ENCODE measurements around the gene PDE10A.

PDE10A gene

DNA sequence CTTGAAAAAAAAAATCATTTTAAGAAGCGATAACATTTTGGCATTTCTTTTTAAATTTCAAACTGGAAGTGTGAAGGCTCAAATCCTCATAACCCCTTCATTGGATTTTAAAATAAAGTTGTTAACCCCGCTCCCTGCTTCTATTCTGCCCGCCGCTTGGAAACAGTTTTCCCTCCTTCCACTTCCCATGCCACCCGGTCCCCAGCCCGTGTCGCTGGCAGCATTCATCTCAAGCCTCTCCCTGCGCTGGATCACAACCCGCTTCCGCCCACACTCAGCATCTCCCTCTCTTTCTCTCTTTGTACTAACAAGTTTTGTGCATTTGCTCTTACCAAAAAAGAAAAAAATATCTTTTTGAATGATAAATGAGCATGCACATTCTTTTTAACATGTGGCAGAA is 15.4 kb upstream of the PDE10A start:
- DNase-seq (ENCODE audit: low read depth), result no peak

DNA sequence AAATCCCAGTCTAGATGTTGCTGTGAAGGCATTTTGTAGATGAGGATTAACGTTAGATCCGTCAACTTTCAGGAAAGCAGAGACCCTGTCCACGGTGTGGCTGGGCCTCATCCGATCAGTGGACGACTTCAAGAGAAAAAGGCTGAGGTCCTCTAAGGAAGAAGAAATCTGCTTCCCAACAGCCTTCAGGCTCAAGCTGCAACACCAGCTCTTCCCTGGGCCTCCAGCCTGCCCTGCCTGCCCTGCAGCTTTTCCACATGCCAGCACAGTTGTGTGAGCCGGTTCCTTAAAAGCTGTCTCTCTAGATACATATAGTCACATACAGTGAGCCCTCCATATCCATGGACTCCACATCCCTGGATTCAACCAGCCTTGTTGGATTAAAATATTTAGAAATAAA is 14.1 kb upstream of the PDE10A start:
- DNase-seq (ENCODE audit: low read depth), result no peak

DNA sequence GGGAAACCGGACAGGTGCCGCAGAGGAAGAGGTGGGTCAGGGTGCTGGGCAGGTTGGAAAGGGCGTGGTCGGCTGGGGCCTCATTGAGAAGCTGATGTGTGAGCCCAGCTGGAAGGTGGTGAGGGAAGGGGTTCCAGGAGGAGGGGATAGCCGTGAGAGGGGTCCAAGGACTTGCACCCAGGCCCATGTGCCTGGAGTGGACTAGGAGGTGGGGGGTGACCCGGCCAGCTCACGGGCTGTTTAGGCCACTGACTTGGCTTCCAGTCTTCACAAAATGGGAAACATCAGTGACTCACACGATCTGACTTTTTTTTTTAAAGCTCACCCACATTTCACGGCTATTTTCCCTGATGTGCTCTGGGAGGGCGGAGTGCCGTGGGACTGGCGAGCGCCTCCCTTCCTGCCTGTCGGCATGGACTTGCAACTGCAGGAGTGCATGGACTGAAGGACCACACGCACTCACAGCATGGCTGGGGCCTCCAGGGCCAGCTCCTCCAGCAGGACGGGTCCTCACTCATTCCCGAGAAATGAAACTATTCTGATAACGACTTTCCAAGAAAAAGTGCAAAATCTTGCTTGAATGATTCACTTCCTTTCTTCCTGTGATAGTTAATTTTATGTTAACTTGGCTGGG is 13.5 kb upstream of the PDE10A start:
- DNase-seq (ENCODE audit: low read depth), result no peak

- no peak for DNase-seq (ENCODE audit: low read depth)
These were observed 12.1 kb upstream of the PDE10A start for GRCh38 chr6:165675120-165675519.

DNA sequence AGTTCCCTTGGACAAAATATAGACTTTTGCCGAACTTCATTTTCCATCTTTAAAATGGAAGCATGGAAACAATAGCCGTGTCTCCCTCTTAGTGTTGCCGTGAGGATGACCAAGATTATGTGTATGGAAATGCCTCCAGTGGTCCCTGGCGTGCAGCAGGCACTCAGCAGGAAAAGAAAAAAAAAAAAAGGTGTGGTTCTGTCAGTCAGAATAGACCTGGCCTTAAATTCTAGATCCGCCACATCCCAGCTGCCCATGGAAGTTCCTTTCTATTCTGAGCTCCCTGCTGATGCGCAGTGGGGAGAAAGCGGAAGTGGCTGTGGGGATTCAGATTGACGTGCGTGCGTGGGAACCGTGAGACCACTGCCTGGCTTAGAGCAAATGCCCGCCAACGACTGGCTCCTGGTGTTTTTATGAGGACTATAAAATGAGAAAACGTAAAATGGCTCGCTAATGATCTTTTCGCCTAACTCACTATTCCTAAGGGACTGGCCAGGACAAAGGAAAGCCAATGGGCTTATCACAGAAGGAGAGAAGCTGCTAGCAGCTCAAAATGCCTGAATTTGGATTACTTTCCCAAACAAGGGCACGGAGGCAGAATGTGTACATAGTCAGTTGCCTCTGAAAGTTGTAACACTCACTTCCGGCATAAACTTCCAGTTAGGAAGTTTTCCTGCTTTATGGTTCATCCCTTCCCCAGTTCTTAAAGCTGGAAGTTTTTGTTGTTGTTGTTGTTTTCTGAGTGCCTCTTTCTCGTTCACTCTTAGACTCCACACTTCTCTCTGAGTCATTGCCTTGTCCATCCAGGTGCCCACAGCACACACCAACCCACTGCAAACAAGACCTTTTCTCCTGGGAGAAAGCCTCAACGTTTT is 11.4 kb upstream of the PDE10A start:
- DNase-seq (ENCODE audit: low read depth), result no peak

DNA sequence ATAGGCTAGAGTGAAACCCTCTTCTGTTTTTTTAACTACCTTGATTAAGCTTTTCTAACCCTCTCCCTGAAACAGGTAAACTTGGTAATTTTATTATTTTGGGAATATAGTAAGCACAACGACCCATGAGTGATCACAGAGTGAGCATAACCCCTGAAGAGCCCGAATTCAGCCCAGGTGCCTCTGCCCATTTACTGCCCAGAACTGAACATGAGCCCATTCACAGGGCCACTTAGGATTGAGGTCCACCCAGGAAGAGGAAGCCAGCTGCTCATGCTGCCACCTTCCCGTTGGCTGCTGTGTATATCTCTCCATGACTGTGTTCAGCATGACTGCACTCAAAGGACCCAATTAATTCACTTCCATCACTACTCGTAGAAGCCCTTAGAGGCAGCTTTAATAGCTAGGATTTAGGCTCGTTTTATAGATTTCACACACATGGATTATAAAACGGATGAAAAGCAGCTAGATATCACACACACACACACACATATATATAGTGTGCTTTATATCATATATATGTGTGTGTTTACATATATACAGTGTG is 8.3 kb upstream of the PDE10A start:
- no peak for DNase-seq (ENCODE audit: low read depth)

DNA sequence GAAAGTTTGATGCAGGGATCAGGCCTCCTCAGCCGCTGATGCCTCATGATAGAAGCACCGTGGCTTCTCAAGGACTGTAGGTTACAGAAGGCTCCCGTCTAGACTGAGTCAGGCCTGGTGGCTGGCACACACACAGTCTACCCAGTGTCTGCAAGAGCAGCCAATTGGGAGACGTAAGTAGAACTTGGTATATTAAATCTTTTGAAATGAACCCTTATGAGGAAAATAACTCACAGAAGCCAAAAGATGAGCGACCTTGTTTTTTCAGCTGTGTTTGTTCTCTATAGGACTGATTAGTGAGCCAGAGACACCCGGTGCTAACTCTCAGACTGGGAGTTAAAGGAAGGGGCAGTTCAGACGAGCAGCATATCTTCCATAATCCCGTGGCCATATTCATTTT is 5.9 kb upstream of the PDE10A start:
- no peak for DNase-seq (ENCODE audit: low read depth)

DNA sequence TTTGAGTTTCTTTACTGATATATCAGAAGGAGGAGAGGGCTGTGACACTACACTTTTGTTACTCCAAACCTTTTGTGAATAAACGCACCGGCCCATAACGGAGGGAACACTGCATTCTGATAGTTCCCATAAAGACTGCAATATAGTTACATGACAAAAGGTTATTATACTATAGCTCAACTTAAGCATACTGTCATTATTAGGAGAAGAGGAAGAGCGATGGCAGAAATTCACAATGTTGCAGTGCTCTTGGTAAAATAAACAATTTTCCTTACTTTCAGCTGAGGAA is 2.3 kb upstream of the PDE10A start:
- no peak for DNase-seq (ENCODE audit: low read depth)

- DNase-seq (ENCODE audit: low read depth), result no peak
These were observed 1.7 kb upstream of the PDE10A start for GRCh38 chr6:165664559-165665383.

GRCh38 chr6:165663736-165664558 is 906 bp upstream of the PDE10A start:
- no peak for DNase-seq (ENCODE audit: low read depth)

- no peak for DNase-seq (ENCODE audit: low read depth)
These were observed 315 bp upstream of the PDE10A start for GRCh38 chr6:165663377-165663735.

GRCh38 chr6:165662041-165662748 is 846 bp downstream of the PDE10A start:
- DNase-seq (ENCODE audit: low read depth), result no peak

DNA sequence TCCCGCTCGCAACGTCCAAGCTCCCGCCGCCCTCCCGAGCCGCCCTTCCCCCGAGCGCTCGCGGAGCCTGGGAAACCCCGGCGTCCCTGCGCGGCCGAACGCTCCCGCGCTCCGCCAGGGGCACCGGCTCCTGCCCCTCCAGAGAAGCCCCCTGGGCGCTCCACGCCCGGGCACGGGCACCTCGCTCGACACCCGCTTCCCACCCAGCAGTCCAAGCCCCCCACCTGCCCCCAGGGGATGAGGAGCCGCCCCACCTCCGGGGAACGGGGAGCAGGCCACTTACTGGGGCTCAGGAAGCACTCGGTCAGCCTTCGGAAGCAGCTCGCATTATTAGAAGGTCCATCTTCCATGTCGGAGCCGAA is 1.4 kb downstream of the PDE10A start:
- DNase-seq (ENCODE audit: low read depth), result no peak

GRCh38 chr6:165660857-165661663 is 2.0 kb downstream of the PDE10A start:
- DNase-seq (ENCODE audit: low read depth), result no peak

DNA sequence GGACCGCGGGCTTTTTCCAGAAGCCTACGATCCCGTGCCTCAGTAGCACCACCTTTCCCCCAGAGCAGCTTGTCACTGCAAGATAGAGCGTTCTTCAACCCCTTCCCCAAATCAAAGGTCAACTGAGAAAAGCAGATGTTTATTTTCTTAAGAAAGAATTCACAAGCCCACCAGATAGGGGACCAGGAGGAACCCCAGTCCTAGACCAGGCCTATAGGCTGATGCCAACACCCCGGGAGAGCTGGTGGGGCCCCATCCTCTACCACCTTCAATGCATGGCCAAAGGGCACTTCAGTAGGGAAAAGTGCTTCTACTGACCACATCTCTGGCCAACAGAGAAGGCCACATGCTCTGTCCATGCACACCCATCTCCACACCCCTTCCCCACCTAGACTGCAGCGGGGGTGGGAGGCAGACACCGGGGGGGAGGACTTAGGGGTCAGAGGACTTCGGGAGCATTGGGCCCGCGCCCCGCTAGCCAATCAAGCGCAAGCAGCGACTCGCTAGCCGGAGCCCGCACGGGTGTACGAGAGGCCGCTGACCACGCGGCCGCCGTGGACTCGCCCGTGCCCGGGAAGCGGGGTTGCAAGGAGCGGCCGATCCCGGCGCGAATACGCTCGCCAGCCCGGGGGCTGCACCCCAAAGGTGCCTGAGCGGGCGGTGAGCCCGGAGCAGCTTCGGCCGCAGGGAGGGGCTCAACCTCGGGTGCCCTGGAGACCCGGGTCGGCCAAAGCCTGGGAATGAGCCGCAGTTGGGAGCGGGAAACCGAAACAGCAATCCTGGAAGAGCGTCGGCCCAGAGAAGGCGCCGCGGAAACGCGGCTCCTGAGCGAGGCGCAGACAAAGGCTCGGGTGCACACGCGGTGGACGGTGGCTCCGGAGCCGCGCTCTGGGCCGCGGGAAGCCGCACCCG is 2.8 kb downstream of the PDE10A start:
- no peak for DNase-seq (ENCODE audit: low read depth)

- DNase-seq (ENCODE audit: low read depth), result no peak
These were observed 4.5 kb downstream of the PDE10A start for GRCh38 chr6:165658395-165659058.

- DNase-seq (ENCODE audit: low read depth), result no peak
These were observed 5.7 kb downstream of the PDE10A start for GRCh38 chr6:165657325-165657680.

DNA sequence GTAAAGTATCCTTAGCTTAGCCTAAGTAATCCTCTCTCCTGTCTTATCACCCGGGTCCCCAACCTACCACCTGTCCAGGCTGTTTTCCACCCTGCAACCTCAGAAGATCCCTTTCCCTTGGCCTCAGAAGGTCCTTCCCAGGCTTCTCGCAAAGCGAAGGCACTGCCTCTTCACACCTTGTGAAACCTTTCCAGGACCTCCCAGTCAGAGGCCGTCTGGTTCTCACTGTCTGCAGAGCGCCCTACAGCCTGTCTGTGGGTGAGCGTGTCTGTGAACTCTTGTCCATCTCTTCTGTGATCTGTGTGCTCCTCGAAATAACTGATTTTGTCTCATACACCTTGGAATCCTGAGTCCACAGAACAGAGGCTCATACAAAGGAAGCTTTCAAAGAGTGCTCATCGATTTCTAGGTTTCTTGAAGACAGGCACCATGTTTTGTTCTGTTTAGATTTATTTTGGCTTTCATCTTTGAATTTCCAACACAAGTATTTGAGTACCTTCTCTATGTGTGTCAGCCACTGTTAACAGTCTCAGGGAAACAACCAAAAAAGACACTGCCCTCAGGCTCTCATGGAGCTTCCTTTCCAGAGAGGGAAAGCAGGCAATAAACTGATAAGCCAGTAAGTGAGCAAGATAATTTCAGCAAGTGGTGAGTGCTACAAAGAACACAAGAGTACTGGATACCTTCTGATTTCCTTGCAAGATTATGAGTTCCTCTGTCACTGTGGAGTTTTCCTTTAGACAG is 6.3 kb downstream of the PDE10A start:
- no peak for DNase-seq (ENCODE audit: low read depth)

Measured in T-helper 22 cell (primary cell).